Panc1 (cell line): Measurements from ENCODE around the gene CARD10. TPM values are rescaled to one million over a fixed set of nuclear protein-coding genes. Genes with fewer than 3 reads are reported as not detected.
A peak's percentile ranks its signal among the peaks of the same experiment; 100 is the strongest.

Experiments used
- ATAC-seq: fragments of 200-7000 bp; cut with Tn5 transposase; 2 replicates; pipeline ENCODE4 v1.9.1; 2020; ENCODE audit warnings: mild to moderate bottlenecking, moderate library complexity
- BruUV-seq: library from RNA; stranded (reverse); fragments of 400-500 nt; replicated peaks from 2 replicates; lab custom pipeline; 2021; lab: Mats Ljungman, UMichigan
- CTCF ChIA-PET: fragments of 300-600 bp; sonication (Branson Sonifier 250); formaldehyde crosslinking; loops from one replicate; lab custom pipeline; 2022; ENCODE audit warnings: antibody characterized with exemption; lab: Charles Lee
- POLR2A ChIA-PET: fragments of 300-600 bp; sonication (Branson Sonifier 250); formaldehyde crosslinking; loops from one replicate; lab custom pipeline; 2022; ENCODE audit warnings: antibody characterized with exemption; lab: Charles Lee
- DNase-seq: peaks from one replicate; pipeline ENCODE4 v3.0.0-alpha.2; 2010; ENCODE audit warnings: low read depth, low spot score
- H3K27ac ChIP-seq: 2 replicates; pipeline ENCODE4 v1.5.1; 2011; ENCODE audit warnings: mild to moderate bottlenecking, low read length, inconsistent platforms
- H3K27me3 ChIP-seq: fragments of 200-500 bp; sonication (Bioruptor generic); 2 replicates; pipeline ENCODE4 v1.6.0; 2014; ENCODE audit warnings: low read length, inconsistent platforms; ENCODE audit not compliant: control insufficient read depth, insufficient read depth
- H3K36me3 ChIP-seq: fragments of 200-500 bp; sonication (Bioruptor generic); 2 replicates; pipeline ENCODE4 v1.5.1; 2014; ENCODE audit warnings: inconsistent platforms, mild to moderate bottlenecking, low read length, moderate library complexity; ENCODE audit not compliant: control insufficient read depth, insufficient read depth
- H3K4me1 ChIP-seq: 2 replicates; pipeline ENCODE4 v1.5.1; 2011; ENCODE audit warnings: inconsistent platforms, mild to moderate bottlenecking, low read length, moderate library complexity; ENCODE audit not compliant: control insufficient read depth, insufficient read depth
- H3K4me3 ChIP-seq, 2 experiments: 2 replicates each; pipeline ENCODE4 v1.5.1; 2011 to 2012; ENCODE audit warnings: low read depth in 2 of 2, low read length in 2 of 2, mild to moderate bottlenecking in 2 of 2, inconsistent platforms in 1 of 2, moderate library complexity in 1 of 2
- H3K9me3 ChIP-seq: fragments of 200-500 bp; sonication (Bioruptor generic); 2 replicates; pipeline ENCODE4 v1.5.1; 2014; ENCODE audit warnings: low read depth, mild to moderate bottlenecking, inconsistent platforms, low read length, moderate library complexity; ENCODE audit not compliant: control insufficient read depth, insufficient read depth
- CTCF ChIP-seq: fragments of 450-650 bp; IDR thresholded peaks from 2 replicates; pipeline ENCODE4 v1.5.1; 2017; ENCODE audit warnings: mild to moderate bottlenecking
- POLR2AphosphoS5 ChIP-seq: IDR thresholded peaks from 2 replicates; pipeline ENCODE4 v1.6.1; 2012; ENCODE audit warnings: mild to moderate bottlenecking, low read depth, low read length, moderate library complexity
- REST ChIP-seq, 2 experiments: IDR thresholded peaks; 2 replicates each; pipeline ENCODE4 v1.6.1; 2011 to 2012; ENCODE audit warnings: low read depth in 2 of 2, control low read depth in 1 of 2, low read length in 1 of 2, mild to moderate bottlenecking in 1 of 2, moderate library complexity in 1 of 2; ENCODE audit not compliant: insufficient read depth in 1 of 2
- SIN3A ChIP-seq: IDR thresholded peaks from 2 replicates; pipeline ENCODE4 v1.6.1; 2012; ENCODE audit warnings: low read depth, mild to moderate bottlenecking, low read length, moderate library complexity, borderline replicate concordance; ENCODE audit not compliant: insufficient read depth
- TCF7L2 ChIP-seq: IDR thresholded peaks from 2 replicates; pipeline ENCODE4 v1.6.1; 2011; ENCODE audit warnings: mild to moderate bottlenecking, low read depth, low read length, inconsistent platforms
- in situ Hi-C: cut with HindIII; loops from 2 replicates; pipeline ENCODE4 v1.10.0; 2016; ENCODE audit warnings: low sequenced_read_pairs, low pct_unique_long_range_greater_than_20kb
- intact Hi-C: fragments of 100-400 bp; cut with micrococcal nuclease; formaldehyde crosslinking; loops from one replicate; pipeline ENCODE4 v1.10.0; 2022; ENCODE audit not compliant: unreplicated experiment
- total RNA-seq: library from RNA; stranded (reverse); gene quantifications from one replicate; pipeline ENCODE4 v1.2.1, GENCODE V29; 2021; ENCODE audit not compliant: unreplicated experiment

Gene CARD10
- total RNA-seq, 1 experiment from 2014 or later = 43.1 TPM

GRCh38 chr22:37503183-37503683 lies 16.0 kb downstream of the CARD10 start:
- no TSS peak for BruUV-seq
- ChIA-PET CTCF (no interaction called here), POLR2A (no interaction called here)
- DNase-seq (no peak), ATAC-seq (no peak)
- intact Hi-C loops (no loop called here), in situ Hi-C loops (no loop called here)
- Histone ChIP-seq H3K4me1 (peaks cover 53% of the 10 kb centered on the region), H3K27me3 (no peaks in the 10 kb centered on the region), H3K9me3 (no peaks in the 10 kb centered on the region), H3K27ac (peak overlapping the region; percentile 77; the same call in 1 of the 2 replicates), H3K4me3 (no peak overlapping the region), H3K36me3 (no peaks in the 10 kb centered on the region)
- TF ChIP-seq REST (IDR thresholded peaks at IDR 0.05; ENCODE audit: insufficient read depth in 1 of 2, low read depth in 2 of 2, low read length in 1 of 2) (no peak), TCF7L2 (no peak), CTCF (no peak), SIN3A (no peak), POLR2AphosphoS5 (no peak)

GRCh38 chr22:37502342-37503182 lies 16.7 kb downstream of the CARD10 start:
- no peaks in the 10 kb centered on the region for H3K27me3 ChIP-seq
- peaks cover 59% of the 10 kb centered on the region for H3K4me1 ChIP-seq
- no peaks in the 10 kb centered on the region for H3K36me3 ChIP-seq
- CTCF ChIA-PET = no interaction called here
- BruUV-seq = no TSS peak
- DNase-seq = no peak
- H3K4me3 ChIP-seq = no peak overlapping the region
- TF ChIP-seq CTCF (no peak), REST (IDR thresholded peaks at IDR 0.05; ENCODE audit: insufficient read depth in 1 of 2, low read depth in 2 of 2, low read length in 1 of 2) (no peak), TCF7L2 (no peak), POLR2AphosphoS5 (no peak), SIN3A (no peak)
- POLR2A ChIA-PET = no interaction called here
- no peaks in the 10 kb centered on the region for H3K9me3 ChIP-seq
- peak; percentile 12; the same call in 1 of the 2 replicates for ATAC-seq
- in situ Hi-C loops = no loop called here
- peak overlapping the region; percentile 77 for H3K27ac ChIP-seq
- intact Hi-C loops = no loop called here
